Spleen (tissue), 7 donors: ENCODE measurements around the gene MCF2L.

Experiments
- POLR2AphosphoS5 ChIP-seq, 3 donors: sonication (generic); formaldehyde crosslinking; IDR thresholded peaks; one replicate each; pipeline ENCODE4 v1.5.1; 2017; ENCODE audit warnings: antibody characterized with exemption in 3 of 3
- TF ChIP-seq, protein P1 (sequence below), 11 experiments: fragments of 200-600 bp in 7 of 11; fragments of 450-650 bp in 4 of 11; sonication (generic) in 4 of 11; IDR thresholded peaks in 8 of 11; conservative IDR thresholded peaks in 3 of 11; 1 replicate in 7 of 11; 2 replicates in 4 of 11; pipeline versions ENCODE4 v1.4.0 to v1.8.0; 2016 to 2021; ENCODE audit warnings: antibody characterized with exemption in 11 of 11, inconsistent platforms in 4 of 11, mild to moderate bottlenecking in 1 of 11
- donor health status: DM: no; HTN: no; CAD: no; lungs with moderate emphysema.
- donor health status: DM: no; HTN: no; CAD: no.
- donor health status: DM: no; HTN: no; CAD: no.

DNA sequence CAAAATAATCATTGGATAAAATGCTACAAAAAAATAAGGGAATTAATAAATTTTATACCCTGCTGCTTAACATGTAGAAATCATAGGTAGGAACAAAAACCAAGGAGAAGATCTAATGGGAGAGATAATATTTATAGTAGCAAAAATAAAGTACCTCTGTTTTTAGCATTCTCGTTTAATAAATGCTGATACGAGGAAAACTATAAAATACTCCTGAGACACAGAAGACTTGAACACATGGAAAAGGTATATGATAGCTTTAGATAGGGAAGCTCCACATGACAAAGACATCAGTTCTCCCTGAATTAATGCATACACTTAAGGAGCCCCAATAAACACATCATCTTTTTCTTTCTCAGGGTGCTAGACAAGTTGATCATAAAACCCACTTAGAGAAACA, 44.6 kb upstream of the MCF2L start:
- TF ChIP-seq, protein P1, sequence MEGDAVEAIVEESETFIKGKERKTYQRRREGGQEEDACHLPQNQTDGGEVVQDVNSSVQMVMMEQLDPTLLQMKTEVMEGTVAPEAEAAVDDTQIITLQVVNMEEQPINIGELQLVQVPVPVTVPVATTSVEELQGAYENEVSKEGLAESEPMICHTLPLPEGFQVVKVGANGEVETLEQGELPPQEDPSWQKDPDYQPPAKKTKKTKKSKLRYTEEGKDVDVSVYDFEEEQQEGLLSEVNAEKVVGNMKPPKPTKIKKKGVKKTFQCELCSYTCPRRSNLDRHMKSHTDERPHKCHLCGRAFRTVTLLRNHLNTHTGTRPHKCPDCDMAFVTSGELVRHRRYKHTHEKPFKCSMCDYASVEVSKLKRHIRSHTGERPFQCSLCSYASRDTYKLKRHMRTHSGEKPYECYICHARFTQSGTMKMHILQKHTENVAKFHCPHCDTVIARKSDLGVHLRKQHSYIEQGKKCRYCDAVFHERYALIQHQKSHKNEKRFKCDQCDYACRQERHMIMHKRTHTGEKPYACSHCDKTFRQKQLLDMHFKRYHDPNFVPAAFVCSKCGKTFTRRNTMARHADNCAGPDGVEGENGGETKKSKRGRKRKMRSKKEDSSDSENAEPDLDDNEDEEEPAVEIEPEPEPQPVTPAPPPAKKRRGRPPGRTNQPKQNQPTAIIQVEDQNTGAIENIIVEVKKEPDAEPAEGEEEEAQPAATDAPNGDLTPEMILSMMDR (IDR thresholded peaks at IDR 0.05 in 8 of 11, conservative IDR thresholded peaks at IDR 0.05 in 3 of 11): no peak
- no peak for TF ChIP-seq POLR2AphosphoS5 (IDR thresholded peaks at IDR 0.05)
